ENCODE data around the gene GYPC.

The GYPC gene

DNA sequence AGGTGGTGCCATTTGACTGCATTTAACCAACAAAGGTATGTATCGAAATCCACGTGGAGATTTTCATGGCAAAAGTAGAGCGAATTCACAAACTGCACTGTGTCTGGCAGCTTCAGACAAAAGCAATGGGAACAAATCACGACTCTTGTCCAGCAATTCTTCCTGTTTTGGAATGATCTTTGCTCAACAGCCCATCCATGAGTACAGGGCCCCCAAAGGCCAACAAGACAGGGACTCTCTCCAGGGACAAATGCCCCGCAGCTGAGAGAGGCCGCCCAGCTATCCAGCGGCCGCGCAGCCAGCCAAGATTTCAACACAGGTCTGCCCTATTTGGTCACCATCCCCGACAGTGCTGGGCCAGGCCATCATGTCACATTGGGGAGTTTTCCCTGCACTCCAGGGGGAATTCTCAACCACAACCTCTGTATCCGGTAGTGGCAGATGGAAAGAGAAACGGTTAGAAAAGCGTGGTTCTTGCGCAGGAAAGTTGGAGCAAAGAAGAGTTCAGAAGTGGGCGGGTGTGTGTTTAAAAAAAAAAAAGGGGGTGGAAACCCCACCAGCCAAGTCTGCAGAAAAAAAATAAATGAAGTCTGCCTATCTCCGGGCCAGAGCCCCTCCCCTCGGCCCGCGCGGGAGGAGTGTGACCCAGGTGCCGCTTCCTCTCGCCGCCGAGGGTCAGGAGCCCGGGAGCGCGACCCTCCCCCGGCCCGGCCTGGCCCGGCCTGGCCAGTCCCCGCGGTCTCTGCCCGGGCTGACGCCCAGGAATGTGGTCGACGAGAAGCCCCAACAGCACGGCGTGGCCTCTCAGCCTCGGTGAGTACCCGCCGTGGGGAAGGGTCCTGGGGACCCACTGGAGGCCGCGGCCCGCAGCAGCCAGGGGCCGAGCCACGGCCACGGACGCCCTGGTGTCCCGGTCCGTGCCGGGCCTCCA is at the start of gene GYPC:
TSS of gene GYPC (plus strand) at position 659 of the 931 bp plus-strand sequence. CDS start at position 765, 106 bp downstream.
- no peak for TF ChIP-seq ZFP30 (CRISPR knock-in tag; IDR thresholded peaks at IDR 0.05)
- no peak for TF ChIP-seq TCF4 (CRISPR knock-in tag; IDR thresholded peaks at IDR 0.05; ENCODE audit: borderline replicate concordance)
- no peak for TF ChIP-seq CSRNP3 (CRISPR knock-in tag; IDR thresholded peaks at IDR 0.05)
- TF ChIP-seq ZNF70 (CRISPR knock-in tag; IDR thresholded peaks at IDR 0.05) = no peak
- TF ChIP-seq GLIS3 (CRISPR knock-in tag; IDR thresholded peaks at IDR 0.05) = no peak
- no peak for TF ChIP-seq CSDC2 (CRISPR knock-in tag; IDR thresholded peaks at IDR 0.05)
- no peak for TF ChIP-seq ESRRG (CRISPR knock-in tag; IDR thresholded peaks at IDR 0.05)
- TF ChIP-seq SNAI2 (CRISPR knock-in tag; IDR thresholded peaks at IDR 0.05) = no peak
- no peak for TF ChIP-seq OSR1 (CRISPR knock-in tag; IDR thresholded peaks at IDR 0.05)
- no peak for TF ChIP-seq TSHZ2 (CRISPR knock-in tag; IDR thresholded peaks at IDR 0.05)
- no peak for TF ChIP-seq ISL1 (CRISPR knock-in tag; IDR thresholded peaks at IDR 0.05)
- no peak for TF ChIP-seq PPARA (CRISPR knock-in tag; IDR thresholded peaks at IDR 0.05; ENCODE audit: borderline replicate concordance)
- TF ChIP-seq RARB (CRISPR knock-in tag; IDR thresholded peaks at IDR 0.05) = no peak
- TF ChIP-seq ZFP3 (CRISPR knock-in tag; IDR thresholded peaks at IDR 0.05) = no peak
- no peak for TF ChIP-seq ZC3H10 (CRISPR knock-in tag; IDR thresholded peaks at IDR 0.05)
- no peak for TF ChIP-seq TOX (CRISPR knock-in tag; IDR thresholded peaks at IDR 0.05; ENCODE audit: borderline replicate concordance)
- TF ChIP-seq, protein P1, sequence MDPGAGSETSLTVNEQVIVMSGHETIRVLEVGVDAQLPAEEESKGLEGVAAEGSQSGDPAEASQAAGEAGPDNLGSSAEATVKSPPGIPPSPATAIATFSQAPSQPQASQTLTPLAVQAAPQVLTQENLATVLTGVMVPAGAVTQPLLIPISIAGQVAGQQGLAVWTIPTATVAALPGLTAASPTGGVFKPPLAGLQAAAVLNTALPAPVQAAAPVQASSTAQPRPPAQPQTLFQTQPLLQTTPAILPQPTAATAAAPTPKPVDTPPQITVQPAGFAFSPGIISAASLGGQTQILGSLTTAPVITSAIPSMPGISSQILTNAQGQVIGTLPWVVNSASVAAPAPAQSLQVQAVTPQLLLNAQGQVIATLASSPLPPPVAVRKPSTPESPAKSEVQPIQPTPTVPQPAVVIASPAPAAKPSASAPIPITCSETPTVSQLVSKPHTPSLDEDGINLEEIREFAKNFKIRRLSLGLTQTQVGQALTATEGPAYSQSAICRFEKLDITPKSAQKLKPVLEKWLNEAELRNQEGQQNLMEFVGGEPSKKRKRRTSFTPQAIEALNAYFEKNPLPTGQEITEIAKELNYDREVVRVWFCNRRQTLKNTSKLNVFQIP (CRISPR knock-in tag; IDR thresholded peaks at IDR 0.05; ENCODE audit: borderline replicate concordance, low read depth) = no peak
- no peak for TF ChIP-seq CREB5 (CRISPR knock-in tag; IDR thresholded peaks at IDR 0.05; ENCODE audit: low read depth)
- ATAC-seq = no peak

DNA sequence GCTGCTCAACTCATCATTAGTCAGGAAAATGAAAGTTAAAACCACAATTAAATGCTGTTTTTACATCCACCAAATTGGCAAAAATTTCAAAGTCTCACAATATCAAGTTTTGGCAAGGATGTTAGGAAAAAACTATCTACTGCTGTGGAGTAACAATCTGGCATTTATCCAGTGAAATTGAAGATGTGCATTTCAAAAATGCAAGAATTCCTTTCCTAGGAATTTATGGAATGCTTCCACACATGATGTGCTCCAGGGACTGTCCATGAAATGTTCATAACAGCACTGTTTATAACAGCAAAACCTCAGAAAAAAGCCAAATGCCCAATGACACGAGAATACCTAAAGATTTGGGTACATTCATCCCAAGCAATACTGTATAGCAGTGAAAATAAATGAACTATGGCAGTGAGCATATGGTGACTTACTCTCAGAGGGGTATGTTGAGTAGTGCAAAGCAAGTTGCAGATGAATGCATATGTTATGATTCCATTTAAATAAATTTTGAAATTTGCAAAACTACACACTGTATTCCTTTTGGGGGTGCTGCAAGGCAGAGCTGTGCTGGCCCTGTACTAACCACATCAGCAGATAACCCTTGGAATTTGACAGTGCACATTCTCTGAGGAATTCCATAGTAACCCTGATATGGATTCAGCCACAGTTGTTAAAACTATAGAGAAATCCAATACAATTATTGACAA is 41.3 kb upstream of the GYPC start:
- TF ChIP-seq ISL1 (CRISPR knock-in tag; IDR thresholded peaks at IDR 0.05) (no peak), ZNF565 (CRISPR knock-in tag; conservative IDR thresholded peaks at IDR 0.05; ENCODE audit: low read depth) (no peak), ZFP3 (CRISPR knock-in tag; IDR thresholded peaks at IDR 0.05) (no peak), OSR1 (CRISPR knock-in tag; IDR thresholded peaks at IDR 0.05) (no peak), CSRNP3 (CRISPR knock-in tag; IDR thresholded peaks at IDR 0.05) (no peak), SNAI2 (CRISPR knock-in tag; IDR thresholded peaks at IDR 0.05) (no peak), ZNF70 (CRISPR knock-in tag; IDR thresholded peaks at IDR 0.05) (no peak), ZNF8 (CRISPR knock-in tag; IDR thresholded peaks at IDR 0.05) (no peak), ZFP30 (CRISPR knock-in tag; IDR thresholded peaks at IDR 0.05) (no peak), ESRRG (CRISPR knock-in tag; IDR thresholded peaks at IDR 0.05) (no peak), PPARA (CRISPR knock-in tag; IDR thresholded peaks at IDR 0.05; ENCODE audit: borderline replicate concordance) (no peak), CSDC2 (CRISPR knock-in tag; IDR thresholded peaks at IDR 0.05) (no peak), CREB5 (CRISPR knock-in tag; IDR thresholded peaks at IDR 0.05; ENCODE audit: low read depth) (no peak), RARB (CRISPR knock-in tag; IDR thresholded peaks at IDR 0.05) (no peak), ZC3H10 (CRISPR knock-in tag; IDR thresholded peaks at IDR 0.05) (no peak)
- TF ChIP-seq, protein P2, sequence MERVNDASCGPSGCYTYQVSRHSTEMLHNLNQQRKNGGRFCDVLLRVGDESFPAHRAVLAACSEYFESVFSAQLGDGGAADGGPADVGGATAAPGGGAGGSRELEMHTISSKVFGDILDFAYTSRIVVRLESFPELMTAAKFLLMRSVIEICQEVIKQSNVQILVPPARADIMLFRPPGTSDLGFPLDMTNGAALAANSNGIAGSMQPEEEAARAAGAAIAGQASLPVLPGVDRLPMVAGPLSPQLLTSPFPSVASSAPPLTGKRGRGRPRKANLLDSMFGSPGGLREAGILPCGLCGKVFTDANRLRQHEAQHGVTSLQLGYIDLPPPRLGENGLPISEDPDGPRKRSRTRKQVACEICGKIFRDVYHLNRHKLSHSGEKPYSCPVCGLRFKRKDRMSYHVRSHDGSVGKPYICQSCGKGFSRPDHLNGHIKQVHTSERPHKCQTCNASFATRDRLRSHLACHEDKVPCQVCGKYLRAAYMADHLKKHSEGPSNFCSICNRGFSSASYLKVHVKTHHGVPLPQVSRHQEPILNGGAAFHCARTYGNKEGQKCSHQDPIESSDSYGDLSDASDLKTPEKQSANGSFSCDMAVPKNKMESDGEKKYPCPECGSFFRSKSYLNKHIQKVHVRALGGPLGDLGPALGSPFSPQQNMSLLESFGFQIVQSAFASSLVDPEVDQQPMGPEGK (CRISPR knock-in tag; IDR thresholded peaks at IDR 0.05; ENCODE audit: borderline replicate concordance) = no peak
- ATAC-seq = no peak

Measured in SK-N-SH treated with all-trans-retinoic acid at 6 μM for 48 hours (cell line).